Endothelial cell (in vitro differentiated cells): ENCODE data around the gene BIRC6. TPM values are rescaled to one million over a fixed set of nuclear protein-coding genes. Genes with fewer than 3 reads are reported as not detected.

ENCODE experiments used
- DNase-seq: peaks from one replicate; pipeline ENCODE4 v3.0.0; 2021; ENCODE audit warnings: low spot score
- H3K27ac Mint-ChIP-seq: one replicate; pipeline ENCODE4 v1.8.0; 2021; ENCODE audit warnings: mixed read lengths, inconsistent platforms; ENCODE audit not compliant: unreplicated experiment
- H3K27me3 Mint-ChIP-seq: one replicate; pipeline ENCODE4 v1.8.0; 2021; ENCODE audit warnings: mild to moderate bottlenecking, moderate library complexity, mixed read lengths, inconsistent platforms; ENCODE audit not compliant: unreplicated experiment
- H3K36me3 Mint-ChIP-seq: one replicate; pipeline ENCODE4 v1.8.0; 2021; ENCODE audit warnings: mild to moderate bottlenecking, low read depth, mixed read lengths, inconsistent platforms; ENCODE audit not compliant: unreplicated experiment
- H3K4me1 Mint-ChIP-seq: one replicate; pipeline ENCODE4 v1.8.0; 2021; ENCODE audit warnings: mild to moderate bottlenecking, mixed read lengths, inconsistent platforms; ENCODE audit not compliant: unreplicated experiment
- H3K4me3 Mint-ChIP-seq: one replicate; pipeline ENCODE4 v1.8.0; 2021; ENCODE audit warnings: mild to moderate bottlenecking, mixed read lengths, inconsistent platforms; ENCODE audit not compliant: unreplicated experiment
- H3K9me3 Mint-ChIP-seq: one replicate; pipeline ENCODE4 v1.8.0; 2021; ENCODE audit warnings: mixed read lengths, inconsistent platforms; ENCODE audit not compliant: unreplicated experiment
- CTCF ChIP-seq: fragments of 200-600 bp; sonication (generic); IDR thresholded peaks from one replicate; pipeline ENCODE4 v1.5.0; 2021; ENCODE audit warnings: antibody characterized with exemption; ENCODE audit not compliant: unreplicated experiment
- total RNA-seq: library from RNA; stranded (reverse); fragmentation: NEBNext Ultra II Directional; extraction: Animal tissue kit (Norgen Biotek cat#: 25700); gene quantifications from one replicate; pipeline ENCODE4 v1.2.1, GENCODE V29; 2021; ENCODE audit not compliant: unreplicated experiment

The BIRC6 gene
- total RNA-seq, 1 donor from 2014 or later: 125 TPM

DNA sequence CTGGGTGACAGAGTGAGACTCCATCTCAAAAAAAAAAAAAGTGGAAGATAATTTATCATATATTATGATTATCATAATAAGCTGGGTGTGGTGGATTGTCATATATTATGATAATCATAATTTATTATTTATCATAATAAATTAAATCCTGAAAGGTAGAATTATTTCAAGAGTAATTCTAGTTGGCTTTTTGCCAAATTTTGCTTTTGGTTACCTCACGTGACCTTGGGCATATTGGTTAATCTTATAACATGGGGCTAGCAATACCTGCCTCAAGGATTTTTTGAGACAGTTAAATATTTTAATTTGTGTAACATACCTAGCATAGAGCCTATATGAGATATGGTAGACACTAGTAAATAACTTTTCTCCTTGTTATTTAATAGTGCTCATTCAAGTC, 159.7 kb downstream of the BIRC6 start:
- no peaks in the 10 kb centered on the region for H3K27me3 Mint-ChIP-seq
- no peak overlapping the region for H3K27ac Mint-ChIP-seq
- no peak for DNase-seq

DNA sequence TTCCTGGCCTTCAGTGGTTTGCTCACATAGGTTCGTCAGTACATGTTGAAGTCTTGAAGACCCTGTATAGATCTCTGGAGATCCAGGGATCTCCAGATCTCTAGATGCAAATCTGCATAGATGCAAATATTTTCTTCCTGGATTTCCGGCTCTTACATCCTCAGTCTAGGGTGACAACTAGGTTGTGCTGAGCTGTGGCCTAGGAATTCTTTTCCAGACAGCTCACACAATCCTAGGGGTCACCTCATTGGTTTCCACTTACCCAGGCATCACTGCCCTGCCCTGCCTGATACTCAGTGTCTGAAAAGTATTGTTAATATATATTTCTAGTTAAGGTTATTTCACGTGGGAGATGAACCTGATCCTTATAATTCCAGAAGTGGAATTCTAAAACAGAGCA, 165.9 kb downstream of the BIRC6 start:
- Mint-ChIP-seq H3K9me3 (no peaks in the 10 kb centered on the region), H3K27me3 (no peaks in the 10 kb centered on the region), H3K4me3 (no peak overlapping the region), H3K4me1 (no peaks in the 10 kb centered on the region), H3K27ac (peak overlapping the region; percentile 64), H3K36me3 (peaks cover 24% of the 10 kb centered on the region)
- TF ChIP-seq CTCF: no peak
- DNase-seq: no peak

More for the DNA sequence above, 159.7 kb downstream of the BIRC6 start:
- Mint-ChIP-seq H3K9me3 (no peaks in the 10 kb centered on the region), H3K4me1 (no peaks in the 10 kb centered on the region), H3K4me3 (no peak overlapping the region), H3K36me3 (peaks cover 7% of the 10 kb centered on the region)
- no peak for TF ChIP-seq CTCF

DNA sequence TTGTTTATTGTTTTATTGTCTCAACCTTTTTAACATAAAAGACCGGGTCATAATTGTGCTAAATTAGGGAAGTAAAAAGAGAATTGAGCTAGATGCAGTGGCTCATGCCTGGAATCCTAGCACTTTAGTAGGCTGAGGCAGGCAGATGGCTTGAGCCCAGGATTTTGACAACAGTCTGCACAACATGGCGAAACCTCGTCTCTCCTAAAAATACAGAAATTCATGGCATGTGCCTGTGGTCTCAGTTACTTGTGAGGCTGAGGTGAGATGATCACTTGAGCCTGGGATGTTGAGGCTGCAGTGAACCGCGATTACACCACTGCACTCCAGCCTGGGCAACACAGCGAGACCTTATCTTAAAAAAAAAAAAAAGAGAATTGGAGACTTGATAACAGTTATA, 166.9 kb downstream of the BIRC6 start:
- Mint-ChIP-seq H3K27me3 (no peaks in the 10 kb centered on the region), H3K4me3 (no peak overlapping the region), H3K36me3 (peaks cover 25% of the 10 kb centered on the region), H3K9me3 (no peaks in the 10 kb centered on the region), H3K4me1 (no peaks in the 10 kb centered on the region), H3K27ac (no peak overlapping the region)
- no peak for DNase-seq
- no peak for TF ChIP-seq CTCF

DNA sequence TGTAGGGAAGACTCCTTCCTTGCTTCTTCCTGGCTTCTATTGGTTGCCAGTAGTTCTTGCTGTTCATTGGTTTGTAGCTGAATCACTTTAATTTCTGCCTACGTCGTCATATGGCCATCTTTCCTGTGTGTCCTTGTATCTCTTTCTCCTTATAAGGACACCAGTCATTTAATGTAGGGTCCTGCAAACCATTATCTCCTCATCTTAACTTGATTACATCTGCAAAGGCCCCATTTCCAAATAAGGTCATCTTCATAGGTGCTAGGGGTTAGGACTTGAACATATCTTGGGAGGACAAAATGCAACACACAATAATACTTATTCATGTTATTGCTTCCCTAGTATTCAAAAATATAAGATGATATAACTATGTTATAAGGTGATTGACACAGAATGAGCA, 175.5 kb downstream of the BIRC6 start:
- Mint-ChIP-seq H3K27me3 (peaks cover 14% of the 10 kb centered on the region), H3K36me3 (peaks cover 43% of the 10 kb centered on the region), H3K4me3 (no peak overlapping the region), H3K4me1 (no peaks in the 10 kb centered on the region), H3K27ac (no peak overlapping the region), H3K9me3 (no peaks in the 10 kb centered on the region)
- no peak for TF ChIP-seq CTCF
- DNase-seq: no peak

GRCh38 chr2:32532961-32533360, 176.1 kb downstream of the BIRC6 start:
- no peak overlapping the region for H3K27ac Mint-ChIP-seq
- DNase-seq: no peak
- H3K36me3 Mint-ChIP-seq: peaks cover 37% of the 10 kb centered on the region
- peaks cover 14% of the 10 kb centered on the region for H3K27me3 Mint-ChIP-seq
- no peaks in the 10 kb centered on the region for H3K9me3 Mint-ChIP-seq
- H3K4me3 Mint-ChIP-seq: peak overlapping the region; percentile 11
- H3K4me1 Mint-ChIP-seq: no peaks in the 10 kb centered on the region
- TF ChIP-seq CTCF: no peak
